Measurements from ENCODE around the gene PMM1.

DNA sequence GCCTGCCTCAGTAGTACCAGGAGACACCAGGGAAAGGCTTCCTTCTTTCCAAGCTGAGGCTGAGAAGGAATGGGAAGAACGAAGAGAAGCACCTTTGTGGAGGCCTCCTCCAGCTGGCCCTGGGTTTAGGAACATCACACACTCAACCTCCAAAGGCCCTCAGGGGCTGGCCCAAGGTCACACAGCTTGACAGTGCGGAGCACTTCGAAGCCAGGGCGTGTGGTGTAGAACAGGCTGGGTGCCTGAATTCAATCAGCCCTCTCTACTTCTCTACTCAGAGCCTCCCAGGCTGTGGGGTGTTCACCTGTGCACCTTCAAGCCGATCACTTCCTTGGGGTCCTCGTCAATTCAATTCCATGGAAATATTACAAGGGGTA, 29.6 kb downstream of the PMM1 start:
- TF ChIP-seq, protein P1, sequence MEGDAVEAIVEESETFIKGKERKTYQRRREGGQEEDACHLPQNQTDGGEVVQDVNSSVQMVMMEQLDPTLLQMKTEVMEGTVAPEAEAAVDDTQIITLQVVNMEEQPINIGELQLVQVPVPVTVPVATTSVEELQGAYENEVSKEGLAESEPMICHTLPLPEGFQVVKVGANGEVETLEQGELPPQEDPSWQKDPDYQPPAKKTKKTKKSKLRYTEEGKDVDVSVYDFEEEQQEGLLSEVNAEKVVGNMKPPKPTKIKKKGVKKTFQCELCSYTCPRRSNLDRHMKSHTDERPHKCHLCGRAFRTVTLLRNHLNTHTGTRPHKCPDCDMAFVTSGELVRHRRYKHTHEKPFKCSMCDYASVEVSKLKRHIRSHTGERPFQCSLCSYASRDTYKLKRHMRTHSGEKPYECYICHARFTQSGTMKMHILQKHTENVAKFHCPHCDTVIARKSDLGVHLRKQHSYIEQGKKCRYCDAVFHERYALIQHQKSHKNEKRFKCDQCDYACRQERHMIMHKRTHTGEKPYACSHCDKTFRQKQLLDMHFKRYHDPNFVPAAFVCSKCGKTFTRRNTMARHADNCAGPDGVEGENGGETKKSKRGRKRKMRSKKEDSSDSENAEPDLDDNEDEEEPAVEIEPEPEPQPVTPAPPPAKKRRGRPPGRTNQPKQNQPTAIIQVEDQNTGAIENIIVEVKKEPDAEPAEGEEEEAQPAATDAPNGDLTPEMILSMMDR (conservative IDR thresholded peaks at IDR 0.05; ENCODE audit: low read length): no peak
- no peak for TF ChIP-seq EZH2phosphoT487 (IDR thresholded peaks at IDR 0.05; ENCODE audit: borderline replicate concordance, low read depth, low read length)

All from OCI-LY7 (cell line).